ENCODE measurements around the gene SCIN. TPM values are rescaled to one million over a fixed set of nuclear protein-coding genes. Genes with fewer than 3 reads are reported as not detected.

SCIN gene
- polyA plus RNA-seq, 1 donor from 2014 or later: 0.53 TPM

- H3K4me2 ChIP-seq (ENCODE audit: low read length): no peak overlapping the region
- TF ChIP-seq EP300 (conservative IDR thresholded peaks at IDR 0.05; ENCODE audit: poor library complexity, severe bottlenecking) (no peak), TAF1 (IDR thresholded peaks at IDR 0.05; ENCODE audit: low read depth) (no peak), CTCF (IDR thresholded peaks at IDR 0.05; ENCODE audit: poor library complexity, severe bottlenecking) (no peak), RAD21 (conservative IDR thresholded peaks at IDR 0.05) (no peak), SMC3 (conservative IDR thresholded peaks at IDR 0.05; ENCODE audit: poor library complexity) (no peak), EZH2 (IDR thresholded peaks at IDR 0.05; ENCODE audit: borderline replicate concordance, insufficient read depth, low read length, poor library complexity, severe bottlenecking) (no peak), POLR2AphosphoS5 (IDR thresholded peaks at IDR 0.05) (no peak), REST (IDR thresholded peaks at IDR 0.05; ENCODE audit: borderline replicate concordance) (no peak), MXI1 (conservative IDR thresholded peaks at IDR 0.05; ENCODE audit: poor library complexity, severe bottlenecking) (no peak)
These were observed 36.6 kb downstream of the SCIN start for GRCh38 chr7:12607134-12607533.

GRCh38 chr7:12609561-12609960 lies 39.0 kb downstream of the SCIN start:
- no peaks in the 10 kb centered on the region for H3K79me2 ChIP-seq (replicated peaks; ENCODE audit: insufficient read depth, low read length)
- no peak overlapping the region for H2AFZ ChIP-seq (ENCODE audit: low read depth, low read length)
- H3K27me3 ChIP-seq (ENCODE audit: insufficient read depth, low read depth, low read length): no peaks in the 10 kb centered on the region
- no peak overlapping the region for H3K4me2 ChIP-seq (ENCODE audit: low read length)
- H3K9me2 ChIP-seq (ENCODE audit: insufficient read depth, low read length): no peaks in the 10 kb centered on the region
- H3K4me3 ChIP-seq (ENCODE audit: low read length): no peak overlapping the region
- H3K36me3 ChIP-seq (ENCODE audit: insufficient read depth, low read length): no peaks in the 10 kb centered on the region
- no peaks in the 10 kb centered on the region for H3K9me3 ChIP-seq (ENCODE audit: low read length)
- no peak for TF ChIP-seq POLR2AphosphoS5 (IDR thresholded peaks at IDR 0.05)
- TF ChIP-seq SMC3 (conservative IDR thresholded peaks at IDR 0.05; ENCODE audit: poor library complexity): no peak
- no peak for TF ChIP-seq REST (IDR thresholded peaks at IDR 0.05; ENCODE audit: borderline replicate concordance)
- no peak for TF ChIP-seq CTCF (IDR thresholded peaks at IDR 0.05; ENCODE audit: poor library complexity, severe bottlenecking)
- no peak for TF ChIP-seq EZH2 (IDR thresholded peaks at IDR 0.05; ENCODE audit: borderline replicate concordance, insufficient read depth, low read length, poor library complexity, severe bottlenecking)
- TF ChIP-seq MXI1 (conservative IDR thresholded peaks at IDR 0.05; ENCODE audit: poor library complexity, severe bottlenecking): no peak
- no peak for TF ChIP-seq TAF1 (IDR thresholded peaks at IDR 0.05; ENCODE audit: low read depth)
- TF ChIP-seq EP300 (conservative IDR thresholded peaks at IDR 0.05; ENCODE audit: poor library complexity, severe bottlenecking): no peak
- no peak for TF ChIP-seq RAD21 (conservative IDR thresholded peaks at IDR 0.05)
- no peak overlapping the region for H3K27ac ChIP-seq (ENCODE audit: low read length)
- no peak overlapping the region for H3K9ac ChIP-seq (ENCODE audit: low read length)
- no peaks in the 10 kb centered on the region for H4K20me1 ChIP-seq (ENCODE audit: insufficient read depth)
- H3F3A ChIP-seq (ENCODE audit: insufficient read depth, low read length, poor library complexity, severe bottlenecking): no peaks in the 10 kb centered on the region

More at GRCh38 chr7:12607134-12607533, 36.6 kb downstream of the SCIN start:
- Histone ChIP-seq H3K9ac (ENCODE audit: low read length) (no peak overlapping the region), H3K9me2 (ENCODE audit: insufficient read depth, low read length) (no peaks in the 10 kb centered on the region), H3K9me3 (ENCODE audit: low read length) (no peaks in the 10 kb centered on the region), H4K20me1 (ENCODE audit: insufficient read depth) (no peaks in the 10 kb centered on the region), H3K79me2 (replicated peaks; ENCODE audit: insufficient read depth, low read length) (no peaks in the 10 kb centered on the region), H3K4me3 (ENCODE audit: low read length) (no peak overlapping the region), H2AFZ (ENCODE audit: low read depth, low read length) (no peak overlapping the region), H3K27ac (ENCODE audit: low read length) (no peak overlapping the region), H3F3A (ENCODE audit: insufficient read depth, low read length, poor library complexity, severe bottlenecking) (no peaks in the 10 kb centered on the region), H3K36me3 (ENCODE audit: insufficient read depth, low read length) (no peaks in the 10 kb centered on the region), H3K27me3 (ENCODE audit: insufficient read depth, low read depth, low read length) (no peaks in the 10 kb centered on the region)

Data from neural cell (in vitro differentiated cells).